AG09309 (cell line): ENCODE results near the gene TMEM63C.

Source experiments
- DNase-seq: peaks from one replicate; pipeline ENCODE4 v3.0.0-alpha.2; 2010; ENCODE audit warnings: low read depth
- H3K4me3 ChIP-seq: 2 replicates; pipeline ENCODE4 v1.5.1; 2011; ENCODE audit warnings: mild to moderate bottlenecking, low read depth, low read length, moderate library complexity; ENCODE audit not compliant: control insufficient read depth
- TF ChIP-seq, protein P1 (sequence below): IDR thresholded peaks from 2 replicates; pipeline ENCODE4 v1.5.1; 2011; ENCODE audit warnings: mild to moderate bottlenecking, low read depth, low read length, inconsistent platforms; ENCODE audit not compliant: insufficient read depth, control insufficient read depth; ENCODE audit errors: missing control alignments

TMEM63C gene

GRCh38 chr14:77204459-77204771 is 22.8 kb downstream of the TMEM63C start:
- DNase-seq, result no peak
- H3K4me3 ChIP-seq, result no peak overlapping the region
- TF ChIP-seq, protein P1, sequence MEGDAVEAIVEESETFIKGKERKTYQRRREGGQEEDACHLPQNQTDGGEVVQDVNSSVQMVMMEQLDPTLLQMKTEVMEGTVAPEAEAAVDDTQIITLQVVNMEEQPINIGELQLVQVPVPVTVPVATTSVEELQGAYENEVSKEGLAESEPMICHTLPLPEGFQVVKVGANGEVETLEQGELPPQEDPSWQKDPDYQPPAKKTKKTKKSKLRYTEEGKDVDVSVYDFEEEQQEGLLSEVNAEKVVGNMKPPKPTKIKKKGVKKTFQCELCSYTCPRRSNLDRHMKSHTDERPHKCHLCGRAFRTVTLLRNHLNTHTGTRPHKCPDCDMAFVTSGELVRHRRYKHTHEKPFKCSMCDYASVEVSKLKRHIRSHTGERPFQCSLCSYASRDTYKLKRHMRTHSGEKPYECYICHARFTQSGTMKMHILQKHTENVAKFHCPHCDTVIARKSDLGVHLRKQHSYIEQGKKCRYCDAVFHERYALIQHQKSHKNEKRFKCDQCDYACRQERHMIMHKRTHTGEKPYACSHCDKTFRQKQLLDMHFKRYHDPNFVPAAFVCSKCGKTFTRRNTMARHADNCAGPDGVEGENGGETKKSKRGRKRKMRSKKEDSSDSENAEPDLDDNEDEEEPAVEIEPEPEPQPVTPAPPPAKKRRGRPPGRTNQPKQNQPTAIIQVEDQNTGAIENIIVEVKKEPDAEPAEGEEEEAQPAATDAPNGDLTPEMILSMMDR, result no peak

DNA sequence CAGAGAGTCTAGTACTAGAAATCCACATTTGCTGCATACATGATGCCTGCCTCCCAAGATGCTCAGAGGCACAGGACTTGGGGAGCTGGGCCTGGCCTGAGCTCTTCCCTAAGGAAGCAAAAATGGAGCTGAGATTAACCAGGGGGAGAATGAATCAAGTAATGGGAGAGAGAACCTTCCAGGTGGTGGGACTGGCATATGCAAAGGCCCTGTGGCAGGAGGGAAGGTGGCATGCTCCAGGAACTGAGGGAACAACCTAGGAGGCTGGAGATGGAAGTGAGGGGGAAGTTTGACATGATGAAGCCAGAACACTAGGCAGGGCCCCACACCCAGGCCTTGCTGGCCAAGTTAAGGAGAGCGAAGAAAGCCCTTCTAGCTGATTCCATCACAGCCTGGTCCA is 23.3 kb downstream of the TMEM63C start:
- no peak overlapping the region for H3K4me3 ChIP-seq
- TF ChIP-seq, protein P1, result no peak
- DNase-seq, result no peak

DNA sequence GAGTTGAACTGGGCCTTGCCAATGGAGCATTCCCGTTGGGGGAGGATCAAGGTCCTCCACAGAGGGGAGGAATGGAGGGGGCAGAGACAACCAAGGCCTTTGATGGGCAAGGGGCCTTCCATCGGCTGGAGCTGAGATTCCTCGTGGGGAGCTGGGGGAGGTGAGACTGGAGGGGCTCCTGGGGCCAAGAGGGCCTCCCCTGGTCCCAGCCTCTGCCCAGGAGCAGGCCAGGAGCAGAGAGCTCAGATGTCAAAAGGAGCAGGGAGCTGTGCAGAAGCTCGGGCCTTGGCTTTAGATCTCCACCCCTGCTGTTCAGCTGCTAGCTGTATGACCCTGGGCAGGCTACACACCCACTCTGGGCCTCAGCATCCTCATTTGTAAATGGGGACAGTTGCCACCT is 24.0 kb downstream of the TMEM63C start:
- H3K4me3 ChIP-seq, result no peak overlapping the region
- no peak for DNase-seq
- TF ChIP-seq, protein P1, result no peak

- H3K4me3 ChIP-seq, result no peak overlapping the region
- DNase-seq, result no peak
- TF ChIP-seq, protein P1, result no peak
Measured at GRCh38 chr14:77206261-77206824, 24.7 kb downstream of the TMEM63C start.

GRCh38 chr14:77206877-77207389 is 25.3 kb downstream of the TMEM63C start:
- TF ChIP-seq, protein P1, result no peak
- DNase-seq, result no peak
- H3K4me3 ChIP-seq, result no peak overlapping the region

DNA sequence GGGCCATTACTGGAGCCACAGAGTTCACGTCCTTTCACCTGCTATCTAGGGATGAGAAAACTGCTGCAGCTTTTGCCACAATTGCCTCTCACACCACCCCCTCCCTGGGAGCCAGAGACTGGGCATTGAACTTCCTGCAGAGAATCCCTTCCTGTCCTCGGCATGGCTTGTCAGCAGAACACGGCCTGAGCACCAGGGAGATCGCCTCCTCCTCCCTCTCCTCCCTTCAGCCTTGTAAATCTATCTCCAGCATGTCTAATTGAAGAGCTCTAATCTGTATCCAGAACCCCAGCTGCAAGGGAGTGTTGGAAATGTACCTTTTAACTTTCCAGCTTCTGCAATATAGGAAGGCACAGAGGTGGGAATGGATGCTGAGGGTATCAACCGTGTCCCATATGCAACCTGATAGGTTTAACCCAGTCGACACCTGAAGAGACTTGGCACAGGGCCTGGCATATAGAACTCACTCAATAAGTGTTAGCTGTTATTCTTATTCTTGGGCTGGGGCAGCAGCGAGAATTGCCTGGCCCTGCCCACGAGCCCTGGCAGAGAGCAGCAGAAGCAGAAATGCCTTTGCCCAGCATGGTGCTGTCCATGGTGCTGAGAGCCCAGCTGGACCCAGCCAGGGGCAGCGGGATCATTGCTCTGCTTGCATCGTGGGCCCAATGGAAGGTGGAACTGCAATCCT is 26.8 kb downstream of the TMEM63C start:
- TF ChIP-seq, protein P1, result no peak
- no peak overlapping the region for H3K4me3 ChIP-seq
- no peak for DNase-seq
